ENCODE results near the gene DHTKD1.

The DHTKD1 gene, protein sequence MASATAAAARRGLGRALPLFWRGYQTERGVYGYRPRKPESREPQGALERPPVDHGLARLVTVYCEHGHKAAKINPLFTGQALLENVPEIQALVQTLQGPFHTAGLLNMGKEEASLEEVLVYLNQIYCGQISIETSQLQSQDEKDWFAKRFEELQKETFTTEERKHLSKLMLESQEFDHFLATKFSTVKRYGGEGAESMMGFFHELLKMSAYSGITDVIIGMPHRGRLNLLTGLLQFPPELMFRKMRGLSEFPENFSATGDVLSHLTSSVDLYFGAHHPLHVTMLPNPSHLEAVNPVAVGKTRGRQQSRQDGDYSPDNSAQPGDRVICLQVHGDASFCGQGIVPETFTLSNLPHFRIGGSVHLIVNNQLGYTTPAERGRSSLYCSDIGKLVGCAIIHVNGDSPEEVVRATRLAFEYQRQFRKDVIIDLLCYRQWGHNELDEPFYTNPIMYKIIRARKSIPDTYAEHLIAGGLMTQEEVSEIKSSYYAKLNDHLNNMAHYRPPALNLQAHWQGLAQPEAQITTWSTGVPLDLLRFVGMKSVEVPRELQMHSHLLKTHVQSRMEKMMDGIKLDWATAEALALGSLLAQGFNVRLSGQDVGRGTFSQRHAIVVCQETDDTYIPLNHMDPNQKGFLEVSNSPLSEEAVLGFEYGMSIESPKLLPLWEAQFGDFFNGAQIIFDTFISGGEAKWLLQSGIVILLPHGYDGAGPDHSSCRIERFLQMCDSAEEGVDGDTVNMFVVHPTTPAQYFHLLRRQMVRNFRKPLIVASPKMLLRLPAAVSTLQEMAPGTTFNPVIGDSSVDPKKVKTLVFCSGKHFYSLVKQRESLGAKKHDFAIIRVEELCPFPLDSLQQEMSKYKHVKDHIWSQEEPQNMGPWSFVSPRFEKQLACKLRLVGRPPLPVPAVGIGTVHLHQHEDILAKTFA

DNA sequence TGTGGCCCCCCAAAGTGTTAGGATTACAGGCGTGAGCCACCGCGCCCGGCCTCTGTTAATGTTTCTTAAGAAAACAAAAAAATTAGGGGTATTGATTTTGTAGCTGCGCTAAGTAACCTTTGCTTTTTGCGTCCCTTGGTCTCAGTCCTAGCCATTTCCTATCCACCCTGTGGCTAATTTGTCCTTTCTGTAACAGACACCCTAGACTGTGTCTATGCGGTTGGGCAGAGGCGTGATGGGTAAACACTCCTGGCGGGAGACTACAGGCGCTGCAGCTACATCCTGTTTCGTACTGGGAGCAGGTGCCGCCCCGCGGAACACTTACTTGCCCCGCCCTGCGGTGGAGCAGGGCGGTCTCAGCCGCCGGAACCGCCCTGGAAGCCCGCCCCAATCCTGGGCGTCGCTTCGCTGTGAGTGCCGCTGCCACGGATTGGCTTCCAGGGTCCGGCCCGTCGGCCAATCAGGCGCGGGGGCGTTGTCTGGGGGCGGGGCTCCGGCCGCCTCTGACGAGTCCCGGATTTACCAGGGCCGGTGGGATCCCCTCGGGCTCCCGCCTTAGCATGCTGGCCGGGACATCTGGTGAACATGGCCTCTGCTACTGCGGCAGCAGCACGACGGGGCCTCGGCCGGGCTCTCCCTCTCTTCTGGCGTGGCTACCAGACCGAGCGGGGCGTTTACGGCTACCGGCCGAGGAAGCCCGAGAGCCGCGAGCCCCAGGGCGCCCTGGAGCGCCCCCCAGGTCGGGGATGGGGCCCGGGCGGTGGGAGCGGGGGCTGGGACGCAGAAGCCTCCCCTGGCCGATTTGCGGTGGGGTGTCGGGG is at the start of gene DHTKD1:
Gene DHTKD1, plus strand, starts transcription at position 506 of the 821 bp plus-strand sequence. Its CDS starts 80 bp downstream, at position 586.
- Histone ChIP-seq H3K4me2 (ENCODE audit: low read depth, low read length, poor library complexity, severe bottlenecking) (peak within 1 kb of the TSS; percentile 69), H3K9ac (ENCODE audit: low read depth, low read length, poor library complexity, severe bottlenecking) (peak within 1 kb of the TSS; percentile 95), H3F3A (ENCODE audit: low read depth) (no peaks in the 10 kb centered on the region), H3K4me1 (ENCODE audit: insufficient read depth, low read length, poor library complexity, severe bottlenecking) (peaks cover 22% of the 10 kb centered on the region), H3K27me3 (ENCODE audit: insufficient read depth, low read length, poor library complexity, severe bottlenecking) (no peaks in the 10 kb centered on the region), H3K79me2 (ENCODE audit: insufficient read depth, low read length) (peaks cover 22% of the 10 kb centered on the region), H3K9me3 (ENCODE audit: insufficient read depth, low read depth, low read length) (no peaks in the 10 kb centered on the region), H4K20me1 (ENCODE audit: insufficient read depth, low read length, poor library complexity, severe bottlenecking) (peaks cover 2% of the 10 kb centered on the region), H3K9me2 (replicated peaks; ENCODE audit: low read depth, low read length) (no peaks in the 10 kb centered on the region), H3K36me3 (ENCODE audit: insufficient read depth, low read length) (no peaks in the 10 kb centered on the region), H3K4me3 (ENCODE audit: low read length, poor library complexity, severe bottlenecking) (peak within 1 kb of the TSS; percentile 95), H2AFZ (ENCODE audit: low read length) (peak within 1 kb of the TSS; percentile 90)
- TF ChIP-seq, protein P1, sequence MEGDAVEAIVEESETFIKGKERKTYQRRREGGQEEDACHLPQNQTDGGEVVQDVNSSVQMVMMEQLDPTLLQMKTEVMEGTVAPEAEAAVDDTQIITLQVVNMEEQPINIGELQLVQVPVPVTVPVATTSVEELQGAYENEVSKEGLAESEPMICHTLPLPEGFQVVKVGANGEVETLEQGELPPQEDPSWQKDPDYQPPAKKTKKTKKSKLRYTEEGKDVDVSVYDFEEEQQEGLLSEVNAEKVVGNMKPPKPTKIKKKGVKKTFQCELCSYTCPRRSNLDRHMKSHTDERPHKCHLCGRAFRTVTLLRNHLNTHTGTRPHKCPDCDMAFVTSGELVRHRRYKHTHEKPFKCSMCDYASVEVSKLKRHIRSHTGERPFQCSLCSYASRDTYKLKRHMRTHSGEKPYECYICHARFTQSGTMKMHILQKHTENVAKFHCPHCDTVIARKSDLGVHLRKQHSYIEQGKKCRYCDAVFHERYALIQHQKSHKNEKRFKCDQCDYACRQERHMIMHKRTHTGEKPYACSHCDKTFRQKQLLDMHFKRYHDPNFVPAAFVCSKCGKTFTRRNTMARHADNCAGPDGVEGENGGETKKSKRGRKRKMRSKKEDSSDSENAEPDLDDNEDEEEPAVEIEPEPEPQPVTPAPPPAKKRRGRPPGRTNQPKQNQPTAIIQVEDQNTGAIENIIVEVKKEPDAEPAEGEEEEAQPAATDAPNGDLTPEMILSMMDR (conservative IDR thresholded peaks at IDR 0.05; ENCODE audit: low read length): no peak
- TF ChIP-seq EZH2phosphoT487 (IDR thresholded peaks at IDR 0.05; ENCODE audit: borderline replicate concordance): no peak

DNA sequence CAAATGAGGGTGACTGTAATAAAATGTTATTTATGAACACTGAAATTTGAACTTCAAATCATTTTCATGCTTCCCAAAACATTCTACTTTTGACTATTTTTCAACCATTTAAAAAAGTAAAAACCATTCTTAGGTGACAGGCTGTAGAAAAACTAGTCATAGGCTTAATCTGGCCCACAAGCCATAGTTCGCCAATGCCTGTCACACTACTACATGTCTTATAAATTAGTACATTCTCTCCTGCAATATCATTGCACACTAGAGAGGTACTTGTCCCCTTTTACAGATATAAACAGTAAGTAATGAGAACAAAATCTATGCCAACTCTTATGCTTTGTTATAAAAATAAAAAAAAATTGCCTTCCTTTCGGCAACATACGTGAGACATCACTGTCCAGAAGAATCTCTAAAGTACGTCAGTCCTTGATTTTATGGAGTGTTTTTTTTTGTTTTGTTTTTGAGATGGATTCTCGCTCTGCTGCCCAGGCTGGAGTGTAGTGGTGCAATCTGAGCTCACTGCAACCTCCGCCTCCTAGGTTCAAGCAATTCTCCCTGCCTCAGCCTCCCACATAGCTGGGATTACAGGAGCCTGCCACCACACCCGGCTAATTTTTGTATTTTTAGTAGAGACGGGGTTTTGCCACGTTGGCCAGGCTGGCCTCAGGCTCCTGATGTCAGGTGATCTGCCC is 49.3 kb upstream of the DHTKD1 start:
- TF ChIP-seq EZH2phosphoT487 (IDR thresholded peaks at IDR 0.05; ENCODE audit: borderline replicate concordance): no peak
- TF ChIP-seq, protein P1 (conservative IDR thresholded peaks at IDR 0.05; ENCODE audit: low read length): no peak
- Histone ChIP-seq H3F3A (ENCODE audit: low read depth) (no peaks in the 10 kb centered on the region), H3K9ac (ENCODE audit: low read depth, low read length, poor library complexity, severe bottlenecking) (no peak overlapping the region), H3K4me2 (ENCODE audit: low read depth, low read length, poor library complexity, severe bottlenecking) (no peak overlapping the region), H3K79me2 (ENCODE audit: insufficient read depth, low read length) (peaks cover 45% of the 10 kb centered on the region), H3K4me3 (ENCODE audit: low read length, poor library complexity, severe bottlenecking) (no peak overlapping the region), H3K36me3 (ENCODE audit: insufficient read depth, low read length) (peaks cover 27% of the 10 kb centered on the region; the same call in 1 of the 2 replicates), H4K20me1 (ENCODE audit: insufficient read depth, low read length, poor library complexity, severe bottlenecking) (peaks cover 11% of the 10 kb centered on the region), H3K9me3 (ENCODE audit: insufficient read depth, low read depth, low read length) (no peaks in the 10 kb centered on the region), H3K27me3 (ENCODE audit: insufficient read depth, low read length, poor library complexity, severe bottlenecking) (no peaks in the 10 kb centered on the region), H3K4me1 (ENCODE audit: insufficient read depth, low read length, poor library complexity, severe bottlenecking) (peaks cover 11% of the 10 kb centered on the region), H2AFZ (ENCODE audit: low read length) (no peak overlapping the region), H3K9me2 (replicated peaks; ENCODE audit: low read depth, low read length) (no peaks in the 10 kb centered on the region)

DNA sequence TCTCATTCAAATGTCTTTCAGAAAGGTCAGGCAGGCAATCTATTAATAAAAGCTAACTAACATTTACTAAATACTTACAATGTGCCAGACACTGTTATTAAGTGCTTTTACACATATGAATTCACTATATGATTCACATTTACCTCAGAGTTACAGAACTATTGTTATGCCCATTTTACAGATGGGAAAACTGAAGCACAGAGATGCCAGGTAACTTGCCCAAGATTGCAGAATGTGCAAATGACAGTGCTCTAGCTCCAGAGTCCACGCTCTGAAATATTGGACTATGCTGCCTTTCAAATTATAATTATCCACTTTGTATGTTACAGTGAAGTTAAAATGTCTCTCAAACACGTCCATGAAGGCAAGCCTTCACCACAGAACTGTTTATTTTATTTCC is 48.2 kb upstream of the DHTKD1 start:
- H3K36me3 ChIP-seq (ENCODE audit: insufficient read depth, low read length): peaks cover 33% of the 10 kb centered on the region; the same call in 1 of the 2 replicates
- no peaks in the 10 kb centered on the region for H3F3A ChIP-seq (ENCODE audit: low read depth)
- H3K4me3 ChIP-seq (ENCODE audit: low read length, poor library complexity, severe bottlenecking): no peak overlapping the region
- H2AFZ ChIP-seq (ENCODE audit: low read length): no peak overlapping the region
- no peak overlapping the region for H3K9ac ChIP-seq (ENCODE audit: low read depth, low read length, poor library complexity, severe bottlenecking)
- H3K4me2 ChIP-seq (ENCODE audit: low read depth, low read length, poor library complexity, severe bottlenecking): no peak overlapping the region
- H3K79me2 ChIP-seq (ENCODE audit: insufficient read depth, low read length): peaks cover 51% of the 10 kb centered on the region
- TF ChIP-seq, protein P1 (conservative IDR thresholded peaks at IDR 0.05; ENCODE audit: low read length): no peak
- no peak for TF ChIP-seq EZH2phosphoT487 (IDR thresholded peaks at IDR 0.05; ENCODE audit: borderline replicate concordance)
- no peaks in the 10 kb centered on the region for H3K9me2 ChIP-seq (replicated peaks; ENCODE audit: low read depth, low read length)
- peaks cover 11% of the 10 kb centered on the region for H3K4me1 ChIP-seq (ENCODE audit: insufficient read depth, low read length, poor library complexity, severe bottlenecking)
- no peaks in the 10 kb centered on the region for H3K9me3 ChIP-seq (ENCODE audit: insufficient read depth, low read depth, low read length)
- H3K27me3 ChIP-seq (ENCODE audit: insufficient read depth, low read length, poor library complexity, severe bottlenecking): no peaks in the 10 kb centered on the region
- H4K20me1 ChIP-seq (ENCODE audit: insufficient read depth, low read length, poor library complexity, severe bottlenecking): peaks cover 13% of the 10 kb centered on the region
